Fibroblast of lung (primary cell): ENCODE results near the gene ARHGEF10L. TPM values are rescaled to one million over a fixed set of nuclear protein-coding genes. Genes with fewer than 3 reads are reported as not detected.

Experiments used
- DNase-seq, 2 donors: peaks; one replicate each; pipeline versions ENCODE4 v3.0.0 to v3.0.0-alpha.2; 2010; ENCODE audit warnings: low read depth in 2 of 2
- H2AFZ ChIP-seq: 2 replicates; pipeline ENCODE4 v1.5.1; 2012; ENCODE audit warnings: low read length, control low read depth, inconsistent platforms
- H3K27ac ChIP-seq: 2 replicates; pipeline ENCODE4 v1.5.1; 2011; ENCODE audit warnings: low read length, control low read depth; ENCODE audit not compliant: insufficient read depth
- H3K27me3 ChIP-seq: 2 replicates; pipeline ENCODE4 v1.5.1; 2011; ENCODE audit warnings: mild to moderate bottlenecking, low read length; ENCODE audit not compliant: control insufficient read depth, insufficient read depth
- H3K36me3 ChIP-seq: 2 replicates; pipeline ENCODE4 v1.5.1; 2011; ENCODE audit warnings: low read length; ENCODE audit not compliant: control insufficient read depth, insufficient read depth
- H3K4me1 ChIP-seq: 2 replicates; pipeline ENCODE4 v1.5.1; 2011; ENCODE audit warnings: low read length; ENCODE audit not compliant: control insufficient read depth, insufficient read depth; ENCODE audit errors: extremely low read depth
- H3K4me2 ChIP-seq: 2 replicates; pipeline ENCODE4 v1.5.1; 2011; ENCODE audit warnings: low read length, control low read depth; ENCODE audit not compliant: insufficient read depth; ENCODE audit errors: extremely low read depth
- H3K4me3 ChIP-seq, 4 experiments: fragments of 200-600 bp in 1 of 4; sonication (generic) in 1 of 4; replicated peaks in 1 of 4; 2 replicates each; pipeline ENCODE4 v1.5.1; 2011 to 2016; ENCODE audit warnings: low read length in 4 of 4, low read depth in 3 of 4, mild to moderate bottlenecking in 3 of 4, control low read depth in 2 of 4, inconsistent platforms in 1 of 4, mixed read lengths in 1 of 4; ENCODE audit not compliant: insufficient read depth in 1 of 4; ENCODE audit errors: control extremely low read depth in 1 of 4
- H3K79me2 ChIP-seq: 2 replicates; pipeline ENCODE4 v1.5.1; 2012; ENCODE audit warnings: mild to moderate bottlenecking, low read length, inconsistent platforms; ENCODE audit not compliant: control insufficient read depth, insufficient read depth
- H3K9ac ChIP-seq: 2 replicates; pipeline ENCODE4 v1.5.1; 2011; ENCODE audit warnings: mild to moderate bottlenecking, low read length, control low read depth; ENCODE audit not compliant: insufficient read depth
- H3K9me3 ChIP-seq: 2 replicates; pipeline ENCODE4 v1.5.1; 2012; ENCODE audit warnings: low read depth, low read length; ENCODE audit not compliant: control insufficient read depth, insufficient read depth
- H4K20me1 ChIP-seq: 2 replicates; pipeline ENCODE4 v1.5.1; 2011; ENCODE audit warnings: low read length; ENCODE audit not compliant: control insufficient read depth, insufficient read depth; ENCODE audit errors: extremely low read depth
- CTCF ChIP-seq, 2 donors: IDR thresholded peaks in 1 of 2; conservative IDR thresholded peaks in 1 of 2; 1 replicate in 1 of 2; 2 replicates in 1 of 2; pipeline ENCODE4 v1.5.1; 2011 to 2012; ENCODE audit warnings: low read length in 2 of 2, control low read depth in 1 of 2, inconsistent platforms in 1 of 2, low read depth in 1 of 2, mild to moderate bottlenecking in 1 of 2
- EZH2 ChIP-seq: IDR thresholded peaks from 2 replicates; pipeline ENCODE4 v1.5.1; 2012; ENCODE audit warnings: low read length, control low read depth, mild to moderate bottlenecking; ENCODE audit errors: missing control alignments
- polyA plus RNA-seq, 2 donors: library from polyadenylated mRNA; depleted of rRNA in 1 of 2; stranded (reverse) in 1 of 2; unstranded in 1 of 2; fragments of >200 nt; gene quantifications; 2 replicates each; pipeline ENCODE4 v1.2.1, GENCODE V29; 2011 to 2012; ENCODE audit warnings: missing spikeins in 1 of 2
- total RNA-seq: library from RNA; depleted of rRNA; stranded (reverse); fragments of >200 nt; gene quantifications from 2 replicates; pipeline ENCODE4 v1.2.1, GENCODE V29; 2014

Gene ARHGEF10L
- total and polyA plus RNA-seq, 2 donors (not counting 1 experiment from before 2014, with no cell fraction given) = 11.2 to 24.3 TPM

DNA sequence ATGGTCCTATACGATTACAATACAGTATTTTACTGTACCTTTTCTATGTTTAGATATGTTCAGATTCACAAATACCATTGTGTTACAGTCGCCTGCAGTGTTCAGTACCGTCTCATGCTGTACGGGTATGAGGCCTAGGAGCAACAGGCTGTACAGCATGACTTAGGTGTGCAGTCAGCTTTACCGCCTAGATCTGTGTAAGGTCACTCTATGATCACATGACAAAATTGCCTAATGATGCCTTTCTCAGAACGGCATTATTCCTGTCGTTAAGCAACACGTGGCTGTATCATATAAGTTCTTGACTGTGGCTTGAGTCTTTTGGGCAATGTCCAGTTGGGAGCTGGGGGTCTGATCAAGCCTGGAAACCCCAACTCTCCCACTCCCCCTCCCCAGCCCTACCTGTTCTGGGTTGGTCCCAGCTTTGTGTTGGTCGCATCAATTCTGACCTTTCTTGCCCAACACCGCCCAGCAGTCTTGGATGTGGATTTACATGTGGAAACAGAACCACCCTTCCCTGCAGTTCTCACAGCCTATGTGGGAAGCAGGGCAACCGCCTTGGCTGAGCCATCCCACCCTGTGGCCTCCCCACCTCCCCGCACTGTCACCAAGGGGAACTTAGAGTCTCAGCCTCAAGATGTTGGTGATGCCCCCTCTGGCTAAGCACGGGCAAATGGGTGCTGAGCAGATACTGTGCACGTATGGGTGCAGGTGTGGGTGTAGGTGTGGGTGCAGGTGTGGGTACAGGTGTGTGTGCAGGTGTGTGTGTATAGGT lies 135.4 kb downstream of the ARHGEF10L start:
- no peak overlapping the region for H3K9ac ChIP-seq
- no peak overlapping the region for H3K27ac ChIP-seq
- H3K36me3 ChIP-seq = no peaks in the 10 kb centered on the region
- no peak overlapping the region for H3K4me3 ChIP-seq
- no peaks in the 10 kb centered on the region for H3K4me1 ChIP-seq
- H3K79me2 ChIP-seq = no peaks in the 10 kb centered on the region
- H2AFZ ChIP-seq = no peak overlapping the region
- no peaks in the 10 kb centered on the region for H3K27me3 ChIP-seq
- no peaks in the 10 kb centered on the region for H4K20me1 ChIP-seq
- H3K4me2 ChIP-seq = no peak overlapping the region
- TF ChIP-seq CTCF (conservative IDR thresholded peaks at IDR 0.05 in 1 of 2, IDR thresholded peaks at IDR 0.05 in 1 of 2; ENCODE audit: low read depth in 1 of 2, low read length in 2 of 2) = no peak
- no peak for TF ChIP-seq EZH2
- no peaks in the 10 kb centered on the region for H3K9me3 ChIP-seq
- no peak for DNase-seq

DNA sequence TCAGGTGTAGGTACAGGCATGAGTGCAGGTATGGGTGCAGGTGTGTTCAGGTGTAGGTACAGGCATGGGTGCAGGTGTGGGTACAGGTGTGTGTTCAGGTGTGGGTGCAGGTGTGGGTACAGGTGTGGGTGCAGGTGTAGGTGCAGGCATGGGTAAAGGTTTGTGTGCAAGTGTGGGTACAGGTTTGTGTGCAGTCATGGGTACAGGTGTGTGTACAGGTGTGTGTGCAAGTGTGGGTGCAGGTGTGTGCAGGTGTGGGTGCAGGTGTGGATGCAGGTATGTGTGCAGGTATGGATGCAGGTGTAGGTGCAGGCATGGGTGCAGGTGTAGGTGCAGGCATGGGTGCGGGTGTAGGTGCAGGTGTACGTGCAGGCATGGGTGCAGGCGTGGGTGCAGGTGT lies 136.2 kb downstream of the ARHGEF10L start:
- Histone ChIP-seq H2AFZ (no peak overlapping the region), H3K9me3 (no peaks in the 10 kb centered on the region), H3K27me3 (no peaks in the 10 kb centered on the region), H3K36me3 (no peaks in the 10 kb centered on the region), H4K20me1 (no peaks in the 10 kb centered on the region), H3K4me2 (no peak overlapping the region), H3K79me2 (no peaks in the 10 kb centered on the region), H3K9ac (no peak overlapping the region), H3K27ac (no peak overlapping the region), H3K4me1 (no peaks in the 10 kb centered on the region), H3K4me3 (no peak overlapping the region)
- no peak for TF ChIP-seq EZH2
- no peak for TF ChIP-seq CTCF (conservative IDR thresholded peaks at IDR 0.05 in 1 of 2, IDR thresholded peaks at IDR 0.05 in 1 of 2; ENCODE audit: low read depth in 1 of 2, low read length in 2 of 2)
- no peak for DNase-seq

DNA sequence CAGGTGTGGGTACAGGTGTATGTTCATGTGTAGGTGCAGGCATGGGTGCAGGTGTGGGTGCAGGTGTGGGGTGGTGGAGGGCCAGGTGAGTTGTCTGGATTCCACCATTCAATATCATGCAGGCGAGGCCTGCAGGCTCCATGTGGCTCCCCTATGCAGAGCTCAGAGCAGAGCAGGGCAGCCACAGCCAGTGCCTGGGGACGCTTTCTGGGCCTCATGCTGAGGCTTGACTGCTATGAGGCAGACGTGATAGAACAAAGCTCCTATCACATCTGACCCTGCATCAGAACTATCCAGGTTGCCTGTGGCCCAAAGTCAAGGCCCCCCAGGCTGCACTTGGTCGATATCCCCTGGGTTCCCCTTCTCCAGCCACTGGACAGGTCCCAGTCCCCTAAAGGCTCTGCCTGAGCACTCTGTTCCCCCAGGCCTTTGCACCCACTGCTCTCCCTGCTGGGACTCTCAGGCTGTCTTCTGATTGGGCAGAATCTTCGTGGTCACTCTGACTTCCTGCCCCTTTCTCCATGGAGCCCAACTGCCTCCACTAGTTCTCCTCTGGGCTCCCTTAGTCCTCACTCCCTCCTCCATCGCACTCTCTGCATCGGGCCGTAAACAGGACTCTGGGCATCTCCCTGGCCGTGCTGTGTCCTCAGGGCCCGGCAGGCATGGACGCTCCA lies 137.0 kb downstream of the ARHGEF10L start:
- TF ChIP-seq CTCF (conservative IDR thresholded peaks at IDR 0.05 in 1 of 2, IDR thresholded peaks at IDR 0.05 in 1 of 2; ENCODE audit: low read depth in 1 of 2, low read length in 2 of 2) (no peak), EZH2 (no peak)
- no peak for DNase-seq
- no peaks in the 10 kb centered on the region for H3K9me3 ChIP-seq
- H3K4me1 ChIP-seq = no peaks in the 10 kb centered on the region
- no peak overlapping the region for H3K4me3 ChIP-seq
- H4K20me1 ChIP-seq = no peaks in the 10 kb centered on the region
- H3K79me2 ChIP-seq = no peaks in the 10 kb centered on the region
- H3K4me2 ChIP-seq = no peak overlapping the region
- no peak overlapping the region for H3K9ac ChIP-seq
- no peak overlapping the region for H2AFZ ChIP-seq
- H3K36me3 ChIP-seq = no peaks in the 10 kb centered on the region
- no peaks in the 10 kb centered on the region for H3K27me3 ChIP-seq
- H3K27ac ChIP-seq = no peak overlapping the region
